Measurements from ENCODE around the gene BRWD1.

The BRWD1 gene

DNA sequence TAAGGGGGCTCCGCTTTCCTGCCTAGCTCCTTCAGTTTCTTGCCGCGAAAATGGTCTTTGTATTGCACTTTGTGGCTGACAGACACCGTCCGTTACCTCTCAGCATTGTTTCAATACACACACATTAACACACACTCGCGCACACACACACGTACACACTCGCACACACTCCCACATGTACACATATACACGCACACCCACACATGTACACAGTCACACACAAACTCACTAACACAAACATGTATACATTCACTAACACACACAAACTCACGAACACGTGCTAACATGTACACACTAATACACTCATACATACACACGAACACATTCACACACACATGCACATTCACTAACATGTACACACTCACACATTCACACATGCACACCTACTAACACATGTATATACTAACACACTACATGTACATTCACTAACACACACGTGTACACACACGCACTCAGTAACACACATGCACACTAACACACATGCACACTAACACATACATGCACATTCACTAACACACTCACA, 179.1 kb downstream of the BRWD1 start:
- DNase-seq (ENCODE audit: low spot score) = no peak
